NCI-H1092 (cell line): Measurements from ENCODE around the gene SRGAP2C.
"Not testable (repeated sequence)": the region's sequence is repeated elsewhere in the genome, so short reads cannot be mapped to it uniquely, and the experiment has no call there.

Source experiments
- DNase-seq: peaks from one replicate; lab custom pipeline; 2025; lab: John Stamatoyannopoulos, UW

The SRGAP2C gene

DNA sequence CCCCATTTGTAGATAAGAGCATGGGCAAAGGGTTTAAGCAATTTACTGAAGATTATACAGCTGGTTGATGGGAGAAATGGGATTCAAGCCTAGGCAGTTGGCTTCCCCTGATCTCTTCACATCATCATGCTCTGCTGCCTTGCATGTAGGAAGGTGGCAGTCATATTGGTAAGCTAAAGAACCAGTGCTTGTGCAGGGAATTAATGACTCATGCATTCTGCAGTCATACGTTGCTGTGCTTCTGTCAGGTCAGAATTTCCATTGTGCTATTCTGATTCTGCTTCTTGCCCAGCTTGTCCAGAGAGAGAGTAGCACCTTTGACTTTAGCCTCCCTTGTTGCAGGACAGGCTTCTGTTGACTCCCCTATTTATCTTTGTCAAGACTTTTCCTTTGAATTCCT is 153.2 kb downstream of the SRGAP2C start:
- DNase-seq: not testable (repeated sequence)

DNA sequence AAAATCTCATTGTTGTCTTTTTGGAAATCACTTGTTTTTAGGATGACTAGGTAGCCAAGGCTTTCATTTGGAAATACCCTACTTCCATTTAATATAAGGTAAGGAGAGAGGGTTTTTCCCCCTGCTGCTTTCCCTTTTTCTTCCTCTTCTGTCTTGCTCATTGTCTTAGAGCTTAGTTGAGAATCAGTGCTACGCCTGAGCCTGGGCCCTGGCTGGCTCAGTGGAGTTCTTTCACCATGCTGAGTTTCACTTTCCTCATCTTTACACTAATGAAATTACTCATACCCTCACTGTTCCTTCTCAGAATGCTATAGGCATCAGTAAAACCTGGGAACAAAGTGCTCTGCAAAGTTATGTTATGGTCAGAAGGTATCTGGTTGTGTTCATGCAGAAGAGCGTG is 154.8 kb downstream of the SRGAP2C start:
- DNase-seq: not testable (repeated sequence)

DNA sequence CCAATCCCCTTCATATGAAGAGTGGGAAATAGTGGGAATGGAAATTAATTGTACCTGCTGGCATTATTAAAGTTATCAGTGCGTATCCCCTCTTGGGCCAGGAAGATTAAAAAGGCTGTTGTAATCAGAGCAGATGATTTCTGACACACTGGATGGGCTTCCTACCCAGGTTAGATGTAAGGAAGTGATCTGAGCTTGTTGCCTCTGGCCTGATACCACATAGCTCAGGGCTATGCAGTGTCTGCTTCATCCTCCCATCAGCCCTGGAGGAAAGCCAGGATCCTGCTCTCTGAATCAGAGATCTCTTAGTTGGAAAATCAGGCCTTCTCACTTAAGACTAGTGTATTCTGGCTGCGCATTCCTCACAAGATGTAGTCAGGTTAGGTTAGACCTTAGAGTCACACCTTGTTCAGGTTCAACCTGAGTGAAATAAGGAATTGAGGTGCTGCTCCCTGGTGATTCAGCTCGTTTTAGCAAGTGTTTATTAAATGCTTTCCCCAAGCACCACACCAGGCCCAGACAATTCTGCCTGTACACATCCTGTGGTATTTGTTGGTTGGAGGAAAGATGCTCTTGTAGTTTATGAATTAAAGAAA is 158.6 kb downstream of the SRGAP2C start:
- DNase-seq: not testable (repeated sequence)

DNA sequence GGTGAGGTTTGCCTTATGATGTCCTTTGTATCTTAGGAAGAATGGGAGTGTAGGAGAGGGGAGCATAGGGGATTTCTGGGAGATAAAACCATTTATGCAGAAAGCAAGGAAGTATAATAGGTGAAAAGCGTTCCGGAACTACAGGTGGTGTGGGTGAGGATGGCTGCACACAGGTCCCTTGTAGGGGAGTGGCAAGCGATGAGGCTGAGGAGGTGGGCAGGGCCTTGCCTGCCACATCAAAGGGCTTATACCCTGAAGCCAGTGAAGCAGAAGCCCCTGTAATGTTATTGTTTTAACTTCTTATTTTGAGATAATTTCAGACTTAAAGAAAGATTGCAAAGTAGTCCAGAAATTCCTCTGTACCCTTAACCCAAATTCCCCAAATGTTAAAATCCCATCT is 159.6 kb downstream of the SRGAP2C start:
- not testable (repeated sequence) for DNase-seq

DNA sequence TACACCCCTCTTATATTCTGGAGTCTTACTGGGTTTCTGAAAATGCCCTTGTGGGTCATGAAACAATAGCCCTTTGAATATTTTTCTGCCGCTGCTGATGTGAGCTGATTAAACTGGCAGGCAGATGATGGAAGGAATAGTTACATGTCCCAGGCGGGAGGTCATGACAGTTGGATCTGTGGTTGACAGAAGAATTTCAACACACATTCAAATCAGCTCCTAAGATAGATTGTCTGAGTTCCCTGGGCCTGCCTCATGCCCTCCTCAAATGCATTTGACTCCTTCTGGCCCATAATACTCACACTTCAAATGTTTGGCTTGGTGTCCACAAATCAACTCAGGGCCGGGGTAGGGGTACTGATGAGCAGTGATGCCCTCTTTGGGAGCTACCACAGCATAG is 161.9 kb downstream of the SRGAP2C start:
- DNase-seq: not testable (repeated sequence)

DNA sequence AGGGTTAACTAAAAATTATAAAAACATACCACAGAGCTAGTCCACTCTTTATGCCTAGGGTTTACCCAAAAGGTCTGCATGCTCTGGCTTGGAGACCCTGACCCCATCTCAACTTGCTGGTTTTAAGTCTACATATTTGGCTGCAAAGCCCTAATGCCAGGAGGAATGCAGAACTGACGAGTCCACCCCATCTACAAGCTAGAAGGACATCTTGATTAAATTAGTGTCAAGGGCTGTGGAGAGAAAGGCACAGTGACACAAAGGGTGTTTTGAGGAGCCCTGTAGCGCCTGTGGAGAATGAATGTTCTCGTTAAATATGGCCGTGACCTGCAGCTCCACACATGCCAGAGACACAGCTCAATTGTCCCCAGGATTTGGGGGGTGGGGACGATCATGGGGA is 162.7 kb downstream of the SRGAP2C start:
- DNase-seq: not testable (repeated sequence)

DNA sequence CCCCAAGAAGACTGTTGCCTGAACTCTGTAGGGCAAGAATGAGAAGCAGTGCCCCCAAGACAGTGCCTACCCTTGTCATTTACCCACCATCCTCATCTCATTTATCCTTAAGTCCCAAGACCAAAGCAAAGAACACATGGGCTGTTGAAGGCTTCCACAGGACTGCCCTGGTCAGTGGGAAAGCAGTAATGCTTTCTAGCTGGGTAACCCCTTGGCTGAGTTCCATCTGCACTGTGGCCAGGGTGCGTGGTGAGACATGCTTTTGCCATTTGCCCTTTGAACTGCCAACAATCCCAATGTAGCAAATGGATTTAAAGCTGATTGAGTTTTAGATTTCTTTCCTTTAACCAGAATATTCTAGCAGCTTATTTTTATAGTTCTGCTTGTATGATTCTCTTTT is 163.3 kb downstream of the SRGAP2C start:
- not testable (repeated sequence) for DNase-seq

DNA sequence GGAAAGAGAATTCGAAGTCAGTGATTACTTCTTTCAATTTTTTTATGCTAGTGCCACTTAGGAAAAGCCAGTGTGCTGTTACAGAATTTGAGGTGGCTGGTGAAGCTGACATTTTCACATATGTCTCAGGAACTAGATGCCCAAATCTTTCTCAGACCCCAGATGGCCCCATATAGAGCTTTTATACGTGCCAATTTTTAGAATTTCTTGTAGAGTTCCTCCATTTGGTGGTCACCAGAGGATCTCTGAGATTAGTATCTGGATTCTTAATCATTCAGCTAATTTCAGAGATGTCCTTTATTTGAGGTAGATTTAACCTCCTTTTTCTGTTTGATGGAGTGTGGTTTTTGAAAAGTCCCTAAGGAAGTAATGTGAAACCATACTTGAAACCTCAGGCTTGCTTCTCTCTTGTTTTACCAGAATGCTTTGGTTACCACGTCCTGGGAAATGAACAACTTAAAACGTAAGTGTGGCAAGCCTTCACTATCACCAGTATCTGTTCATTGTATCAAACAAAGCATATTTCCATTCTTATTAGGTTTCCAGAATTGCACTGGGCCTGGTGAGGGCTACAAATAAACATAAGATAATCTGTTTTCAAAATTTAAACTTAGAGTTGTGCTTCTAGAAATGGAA is 164.7 kb downstream of the SRGAP2C start:
- not testable (repeated sequence) for DNase-seq

DNA sequence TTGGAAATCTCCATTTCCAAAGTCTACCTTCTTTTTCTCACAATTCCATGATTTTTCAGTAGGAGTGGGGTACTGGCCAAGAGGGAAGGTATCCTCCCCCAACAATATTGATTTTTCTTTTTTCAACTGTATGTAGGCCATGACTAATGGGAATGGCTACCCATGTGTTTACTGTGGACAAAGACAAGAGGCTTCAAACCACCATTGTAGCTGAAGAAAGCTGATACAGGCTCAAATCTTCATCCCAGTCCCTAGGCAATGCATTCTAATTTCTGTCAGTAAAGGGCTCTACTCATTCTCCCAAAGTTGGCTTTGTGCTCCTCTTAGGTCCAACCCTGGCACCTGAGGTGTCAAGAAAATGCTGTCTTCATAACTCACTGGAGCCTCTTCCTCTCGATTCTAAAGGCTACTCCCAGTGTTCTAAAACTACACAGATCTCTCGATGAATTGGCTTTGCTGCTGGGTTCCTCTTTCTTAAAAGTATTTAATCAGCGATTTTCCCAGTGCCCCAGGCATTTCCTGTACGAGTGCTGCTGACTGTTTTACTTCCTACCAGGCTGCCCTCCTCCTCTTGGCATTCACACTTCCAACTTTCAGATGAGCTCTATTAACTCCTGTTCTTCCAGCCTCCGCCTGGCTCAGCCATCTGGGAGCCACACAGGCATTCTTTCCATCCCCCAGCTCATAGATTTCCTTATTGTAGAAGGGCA is 171.1 kb downstream of the SRGAP2C start:
- DNase-seq: not testable (repeated sequence)

DNA sequence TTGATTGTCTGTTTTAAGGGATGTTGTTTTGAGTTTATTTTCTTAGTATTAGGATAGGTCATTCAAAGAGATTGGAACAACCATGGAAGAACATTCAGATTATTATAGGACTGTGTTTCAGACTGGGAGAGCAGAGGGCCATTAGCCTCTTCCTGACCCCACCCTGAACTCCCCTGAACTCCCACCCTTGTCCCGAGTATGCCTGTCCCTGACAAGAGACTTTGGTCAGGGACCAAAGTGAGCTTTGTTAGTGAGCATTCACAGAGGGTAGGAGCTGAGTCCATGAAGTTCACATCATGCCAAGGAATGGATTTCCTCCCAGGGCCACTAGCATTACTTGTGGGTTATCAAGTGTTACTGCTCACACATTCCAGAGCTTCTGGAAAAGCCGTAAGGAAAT is 172.0 kb downstream of the SRGAP2C start:
- not testable (repeated sequence) for DNase-seq

DNA sequence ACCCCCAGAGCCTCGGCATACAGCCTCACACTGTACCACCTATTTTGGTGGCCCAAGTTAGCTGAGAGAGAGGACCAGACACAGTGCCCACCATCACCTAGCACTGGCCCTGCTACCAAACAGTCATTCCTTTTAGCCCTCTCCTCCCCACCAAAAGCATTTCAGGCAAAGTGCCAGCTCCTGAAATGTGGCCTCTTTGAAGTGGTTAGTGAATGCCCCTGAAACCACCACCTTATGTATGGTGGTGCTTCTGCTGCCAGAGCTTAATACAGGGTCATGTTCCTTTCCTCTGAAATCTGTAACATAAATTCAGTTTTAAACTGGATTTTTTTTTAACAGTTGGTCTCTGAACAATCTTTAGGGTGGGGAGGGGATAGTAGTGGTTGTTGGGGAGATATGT is 175.8 kb downstream of the SRGAP2C start:
- not testable (repeated sequence) for DNase-seq

DNA sequence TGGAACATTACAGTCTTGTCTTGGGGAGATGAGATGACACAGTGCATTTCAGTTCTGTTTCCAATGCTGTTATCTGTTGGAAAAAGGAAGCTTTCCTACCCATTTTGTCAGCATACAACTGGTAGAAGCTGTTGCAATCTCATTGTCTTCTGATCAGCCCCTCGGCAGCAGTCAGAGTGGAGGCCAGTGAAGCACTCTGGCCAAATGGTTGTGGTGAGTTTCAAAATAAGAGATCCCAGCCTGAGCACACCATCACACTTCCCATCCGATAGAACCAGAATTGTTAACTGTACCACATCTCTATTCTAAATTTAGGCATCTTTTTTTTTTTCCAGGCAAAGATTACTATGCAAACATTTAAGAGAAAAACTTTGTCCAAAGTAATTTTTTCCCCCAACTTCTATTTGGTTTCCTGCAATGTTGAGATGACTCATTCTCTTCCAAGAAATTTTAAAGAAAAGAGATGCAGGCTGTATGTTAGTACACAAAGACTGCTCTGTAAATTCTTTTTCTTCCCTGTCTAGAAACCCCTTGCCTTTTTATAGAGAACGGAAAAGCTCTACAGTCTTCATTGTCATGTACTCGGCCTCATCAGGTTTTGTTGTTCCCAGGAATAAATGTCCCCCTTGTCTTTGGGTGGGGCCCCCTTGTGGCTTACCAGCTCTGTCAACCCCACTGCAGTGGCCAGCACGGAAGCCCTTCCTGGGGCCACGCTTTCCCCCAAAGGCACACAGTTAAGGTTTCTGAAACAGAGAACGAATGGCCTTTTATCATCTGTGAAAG is 176.9 kb downstream of the SRGAP2C start:
- not testable (repeated sequence) for DNase-seq

DNA sequence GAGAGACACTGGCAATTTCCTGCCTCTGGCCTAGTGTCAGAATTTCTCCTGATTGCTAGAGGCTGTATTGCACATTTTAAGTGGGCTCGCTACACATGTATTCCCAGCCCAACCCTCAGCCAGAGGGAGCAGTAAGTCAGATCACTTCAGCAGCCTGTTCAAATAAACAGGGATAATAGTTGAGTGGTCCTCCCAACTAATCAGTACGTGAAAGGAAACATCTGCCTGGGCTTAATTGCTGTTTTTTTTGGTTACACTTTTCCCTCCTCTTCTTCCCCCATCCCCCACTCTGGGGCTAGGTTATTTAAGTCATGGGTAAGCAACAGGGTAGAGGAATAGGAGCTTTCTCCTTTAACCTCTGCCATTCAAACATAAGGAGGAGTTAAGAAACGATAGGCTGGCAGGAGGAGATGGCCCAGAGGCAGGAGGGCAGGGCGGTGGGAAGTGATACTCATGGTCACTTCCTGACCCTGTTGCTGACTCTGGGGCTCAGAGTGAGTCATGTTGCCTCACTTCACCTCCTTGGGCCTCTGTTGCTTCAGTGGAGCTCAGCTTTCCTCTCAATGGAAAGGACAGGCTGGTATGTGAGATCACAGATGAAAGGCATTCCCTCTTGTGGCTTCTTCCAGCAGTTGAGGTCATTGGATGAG is 177.6 kb downstream of the SRGAP2C start:
- DNase-seq: not testable (repeated sequence)

DNA sequence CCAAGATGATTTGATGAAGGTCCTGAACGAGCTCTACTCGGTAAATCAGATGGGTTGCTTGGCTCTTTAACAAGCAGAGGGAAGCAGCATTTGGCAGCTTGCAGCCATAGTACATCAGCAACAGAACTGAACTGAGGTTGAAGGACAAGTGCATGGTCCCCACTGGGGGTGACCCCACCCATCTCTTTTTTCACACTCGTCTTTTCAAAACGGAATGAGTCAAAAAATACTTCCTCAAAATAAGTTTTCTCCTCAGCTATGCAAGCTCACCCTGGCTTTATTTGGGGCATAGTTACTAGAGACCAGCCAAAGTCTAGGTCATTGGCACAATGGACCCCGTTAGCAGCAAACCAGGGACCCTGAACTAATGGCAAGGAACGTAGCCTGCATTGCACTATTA is 180.5 kb downstream of the SRGAP2C start:
- DNase-seq: not testable (repeated sequence)

DNA sequence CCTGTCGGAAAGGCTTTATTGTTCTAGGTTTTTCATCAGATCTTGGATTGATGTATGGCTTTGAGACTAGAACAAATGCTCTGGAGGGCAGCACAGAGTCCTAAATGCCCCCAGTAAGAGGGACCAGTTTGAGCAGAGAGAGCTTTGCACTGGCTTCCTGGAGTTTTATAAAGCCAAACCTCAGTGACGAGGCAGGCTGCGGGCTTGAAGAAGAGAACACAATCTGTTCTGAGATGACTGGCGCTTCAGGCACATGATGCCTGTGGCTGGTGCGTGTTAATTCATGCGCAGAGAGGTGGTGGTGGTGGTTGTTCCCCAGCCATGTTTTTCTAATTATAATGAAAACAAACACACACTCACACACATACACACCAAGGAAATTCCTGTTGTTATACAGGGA is 180.9 kb downstream of the SRGAP2C start:
- DNase-seq: not testable (repeated sequence)

DNA sequence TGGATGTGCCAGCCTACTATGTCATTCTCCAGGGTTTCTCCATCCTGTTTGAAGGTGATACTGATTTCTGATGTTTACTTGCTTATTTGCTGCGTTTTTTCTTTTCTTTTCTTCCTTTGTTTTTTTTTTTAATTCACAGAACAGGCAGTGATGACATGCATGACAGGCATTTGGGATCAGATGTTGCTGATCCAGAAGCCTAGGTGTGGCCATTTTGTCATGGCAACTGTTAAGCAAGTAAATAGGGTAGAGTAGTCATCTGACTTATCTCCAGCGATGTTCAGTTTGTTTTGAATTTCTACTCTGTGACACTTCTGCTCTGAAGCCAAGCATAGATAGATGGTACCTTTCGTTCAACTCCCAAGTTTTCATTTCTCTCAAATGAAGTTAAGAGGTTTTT is 181.4 kb downstream of the SRGAP2C start:
- not testable (repeated sequence) for DNase-seq

DNA sequence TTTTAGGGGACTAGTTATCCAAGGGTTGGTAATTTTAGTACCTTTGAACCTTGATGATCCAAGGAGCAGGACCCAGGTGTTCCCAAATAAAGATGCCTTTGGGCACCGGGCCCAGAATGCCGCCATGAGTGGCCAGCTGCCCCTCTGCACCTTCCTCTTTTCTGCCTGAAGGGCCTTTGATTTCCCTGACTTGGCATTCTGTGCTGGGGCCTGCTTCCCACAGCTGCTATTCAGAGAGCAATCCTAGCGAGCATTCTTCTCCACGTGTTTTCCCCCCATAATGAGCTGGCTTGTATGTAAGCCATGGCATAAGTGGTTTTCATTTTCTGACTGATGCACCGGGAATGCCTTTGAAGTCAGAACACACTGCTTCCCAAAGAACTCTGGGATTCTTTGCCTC is 184.1 kb downstream of the SRGAP2C start:
- DNase-seq: not testable (repeated sequence)

DNA sequence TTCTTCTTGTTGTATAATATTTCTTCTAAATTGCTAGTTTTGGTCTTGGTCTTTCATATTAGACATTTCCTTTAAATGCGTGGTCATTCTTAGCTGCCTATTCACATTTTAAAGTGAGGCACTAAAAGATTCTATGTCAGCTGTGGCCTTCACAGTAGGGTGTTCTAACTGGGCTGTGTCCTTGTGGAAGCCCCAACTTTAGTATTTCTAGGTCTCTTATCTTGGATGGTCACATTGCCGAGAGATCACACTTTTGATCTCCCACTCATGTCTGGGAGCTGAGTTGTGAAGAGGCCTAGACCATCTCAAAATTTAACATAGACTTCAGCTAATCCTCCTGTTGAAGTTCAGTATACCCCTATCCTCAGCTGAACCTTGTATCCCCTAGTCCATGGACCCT is 185.2 kb downstream of the SRGAP2C start:
- DNase-seq: not testable (repeated sequence)

DNA sequence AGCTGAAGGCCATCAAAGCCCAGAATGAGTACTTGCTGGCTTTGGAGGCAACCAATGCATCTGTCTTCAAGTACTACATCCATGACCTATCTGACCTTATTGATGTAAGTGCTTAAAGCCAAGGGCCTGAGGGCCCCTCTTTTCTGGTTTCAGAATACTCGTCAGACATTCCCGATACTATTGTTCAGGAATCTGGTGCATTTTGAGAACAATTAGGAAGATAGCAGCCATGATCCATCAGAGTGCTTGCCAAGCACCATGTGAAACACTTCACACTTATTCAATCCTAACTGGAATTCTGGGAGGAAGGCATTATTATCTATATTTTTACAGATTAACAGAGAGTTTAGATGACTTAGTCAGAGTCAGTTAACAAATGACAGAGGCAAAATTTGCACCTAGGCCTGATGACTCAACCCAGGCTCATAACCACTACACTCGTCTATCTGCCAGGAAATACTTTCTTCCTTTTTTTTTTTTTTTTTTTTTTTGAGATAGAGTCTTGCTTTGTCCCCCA is 190.1 kb downstream of the SRGAP2C start:
- DNase-seq: not testable (repeated sequence)

DNA sequence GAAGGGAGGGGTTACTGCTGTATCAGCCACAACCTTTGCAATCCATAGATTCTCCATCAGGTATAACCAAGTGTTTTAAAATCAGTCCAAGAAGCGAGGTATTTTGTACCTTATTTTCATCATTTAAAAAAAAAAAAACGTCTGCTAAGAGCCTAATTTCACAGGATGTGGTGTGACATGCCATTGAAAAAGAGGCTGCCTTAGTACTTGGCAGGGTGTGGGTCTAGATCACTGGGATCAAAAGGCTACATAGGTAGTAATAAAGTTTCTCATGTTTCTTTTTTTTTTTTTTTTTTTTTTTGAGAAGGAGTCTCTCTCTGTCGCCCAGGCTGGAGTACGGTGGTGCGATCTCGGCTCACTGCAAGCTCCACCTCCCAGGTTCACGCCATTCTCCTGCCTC is 192.2 kb downstream of the SRGAP2C start:
- DNase-seq: not testable (repeated sequence)

DNA sequence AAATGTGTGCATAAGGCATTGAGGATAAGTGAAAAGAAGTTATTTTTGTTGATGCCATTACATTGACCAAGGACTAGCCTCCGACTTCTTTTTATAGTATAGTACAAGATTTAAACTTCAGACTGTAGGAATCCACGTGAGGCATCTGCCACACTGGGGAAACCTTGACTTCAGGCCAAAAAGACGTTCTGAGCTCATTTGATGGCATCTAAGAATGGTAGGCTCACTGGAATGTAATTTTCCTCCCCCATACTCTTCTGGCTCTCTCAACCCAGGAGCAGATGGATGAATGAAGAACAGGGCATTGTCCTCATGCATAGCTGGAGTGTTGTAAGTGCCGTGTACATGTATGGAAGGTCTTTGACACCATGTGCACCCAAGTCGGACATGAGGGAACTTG is 194.0 kb downstream of the SRGAP2C start:
- DNase-seq: not testable (repeated sequence)

DNA sequence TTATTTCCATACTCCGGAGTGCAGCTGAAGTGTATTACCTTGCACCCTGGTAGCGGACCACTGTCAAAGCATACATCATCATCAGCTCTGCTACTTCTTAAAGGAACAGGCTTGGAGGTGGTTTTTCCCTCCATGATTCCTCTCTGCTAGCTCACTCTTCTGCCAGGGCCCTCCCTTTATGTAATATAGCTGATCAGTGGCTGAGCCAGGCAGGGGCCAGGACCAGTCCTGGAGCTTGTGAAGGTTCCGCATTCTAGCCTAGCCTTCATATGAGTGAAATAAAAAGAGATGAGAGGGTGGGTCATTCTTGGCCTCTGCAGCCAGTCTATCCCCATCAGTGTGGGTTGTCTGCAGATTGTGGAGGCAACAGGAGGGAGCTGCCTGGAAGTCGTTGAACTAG is 200.0 kb downstream of the SRGAP2C start:
- not testable (repeated sequence) for DNase-seq
